K562 (cell line): ENCODE data around the gene ALDH1A2. TPM values are rescaled to one million over a fixed set of nuclear protein-coding genes. Genes with fewer than 3 reads are reported as not detected.

Experiments used
- CBX3 ChIP-seq, 2 experiments: IDR thresholded peaks; 1 replicate in 1 of 2; 2 replicates in 1 of 2; pipeline ENCODE4 v1.6.1; 2012; ENCODE audit warnings: inconsistent platforms in 2 of 2, low read length in 2 of 2, borderline replicate concordance in 1 of 2, control low read depth in 1 of 2
- CBX8 ChIP-seq: fragments of 200-600 bp; sonication (generic); IDR thresholded peaks from 2 replicates; pipeline ENCODE4 v1.6.1; 2012; ENCODE audit warnings: borderline replicate concordance, mixed run types, low read depth, mild to moderate bottlenecking, moderate library complexity, mixed read lengths, low read length, control low read depth, inconsistent platforms; ENCODE audit not compliant: poor library complexity, severe bottlenecking; ENCODE audit errors: extremely low read depth
- EGR1 ChIP-seq: fragments of 450-650 bp; conservative IDR thresholded peaks from 2 replicates; pipeline ENCODE4 v1.6.1; 2017; ENCODE audit warnings: mild to moderate bottlenecking
- EWSR1 ChIP-seq: fragments of 450-650 bp; IDR thresholded peaks from 2 replicates; pipeline ENCODE4 v1.6.1; 2018; ENCODE audit warnings: borderline replicate concordance, mild to moderate bottlenecking, low read depth, moderate library complexity; ENCODE audit not compliant: partially characterized antibody
- KLF16 ChIP-seq: IDR thresholded peaks from 2 replicates; pipeline ENCODE4 v1.6.1; 2016; ENCODE audit warnings: antibody characterized with exemption
- LEF1 ChIP-seq: fragments of 450-650 bp; IDR thresholded peaks from 2 replicates; pipeline ENCODE4 v1.6.1; 2016; ENCODE audit warnings: mild to moderate bottlenecking
- MECOM ChIP-seq: fragments of 250-450 bp; sonication (Bioruptor Pico); IDR thresholded peaks from 2 replicates; pipeline ENCODE4 v1.8.0; 2022; ENCODE audit warnings: inconsistent platforms
- MXI1 ChIP-seq: IDR thresholded peaks from 2 replicates; pipeline ENCODE4 v1.6.1; 2011; ENCODE audit warnings: low read depth, mild to moderate bottlenecking, improper control_type of control experiment, low read length
- NR1H2 ChIP-seq: sonication (generic); formaldehyde crosslinking; IDR thresholded peaks from 2 replicates; pipeline ENCODE4 v1.4.0; 2020; ENCODE audit warnings: mild to moderate bottlenecking, missing genetic modification reagents
- PHB ChIP-seq: fragments of 250-450 bp; sonication (Bioruptor Pico); IDR thresholded peaks from 2 replicates; pipeline ENCODE4 v1.5.0; 2021
- THRB ChIP-seq: fragments of 450-650 bp; formaldehyde crosslinking; conservative IDR thresholded peaks from 2 replicates; pipeline ENCODE4 v1.4.0; 2022; ENCODE audit warnings: mild to moderate bottlenecking, missing genetic modification characterization
- XRCC5 ChIP-seq: fragments of 200-400 bp; formaldehyde crosslinking; IDR thresholded peaks from 2 replicates; pipeline ENCODE4 v1.6.1; 2017; ENCODE audit warnings: low read depth, mild to moderate bottlenecking, low read length
- ZNF143 ChIP-seq: sonication (generic); formaldehyde crosslinking; IDR thresholded peaks from 2 replicates; pipeline ENCODE4 v1.9.0; 2022; ENCODE audit warnings: mild to moderate bottlenecking, missing genetic modification reagents
- ZNF174 ChIP-seq: fragments of 250-450 bp; sonication (Bioruptor Pico); IDR thresholded peaks from 2 replicates; pipeline ENCODE4 v1.4.0; 2020; ENCODE audit warnings: mild to moderate bottlenecking
- ZNF639 ChIP-seq, 2 experiments: fragments of 200-800 bp in 1 of 2; sonication (Bioruptor generic) in 1 of 2; sonication (generic) in 1 of 2; formaldehyde crosslinking in 1 of 2; IDR thresholded peaks in 1 of 2; conservative IDR thresholded peaks in 1 of 2; 2 replicates each; pipeline versions ENCODE4 v1.5.0 to v1.6.1; 2016 to 2020; ENCODE audit warnings: missing compliant biosample characterization in 1 of 2, missing genetic modification characterization in 1 of 2, missing genetic modification reagents in 1 of 2
- polyA plus RNA-seq, 8 experiments: library from polyadenylated mRNA; depleted of rRNA in 4 of 8; stranded (reverse) in 5 of 8; unstranded in 3 of 8; fragments of >200 nt; fragmentation: Nextera tagmentation in 2 of 8; fragmentation: Illumina TruSeq in 1 of 8; extraction: Ambion mirVana in 2 of 8; extraction: Trizol in 1 of 8; gene quantifications; 2 replicates each; pipeline versions ENCODE4 v1.2.1 to v1.2.3, GENCODE V29; 2011 to 2014; ENCODE audit warnings: inconsistent platforms in 1 of 8, missing spikeins in 1 of 8
- total RNA-seq, 7 experiments: library from RNA; depleted of rRNA in 6 of 7; stranded (reverse); fragments of >200 nt in 6 of 7; fragmentation: Illumina TruSeq in 2 of 7; extraction: Trizol in 2 of 7; gene quantifications; 2 replicates each; pipeline versions ENCODE4 v1.2.1 to v1.2.3, GENCODE V29; 2011 to 2021; ENCODE audit warnings: low replicate concordance in 1 of 7
- TF ChIP-seq, protein P1 (sequence below): fragments of 250-450 bp; sonication (Bioruptor Pico); IDR thresholded peaks from 2 replicates; pipeline ENCODE4 v1.4.0; 2020; ENCODE audit warnings: mild to moderate bottlenecking
- TF ChIP-seq, protein P2 (sequence below), 2 experiments: fragments of 450-650 bp; IDR thresholded peaks; 2 replicates each; pipeline ENCODE4 v1.6.1; 2018; ENCODE audit warnings: mild to moderate bottlenecking in 2 of 2, low read depth in 1 of 2; ENCODE audit not compliant: partially characterized antibody in 2 of 2
- TF ChIP-seq, protein P3 (sequence below): fragments of 450-650 bp; IDR thresholded peaks from 2 replicates; pipeline ENCODE4 v1.6.1; 2014; ENCODE audit warnings: low read depth, mild to moderate bottlenecking, moderate library complexity, borderline replicate concordance

ALDH1A2 gene
- total and polyA plus RNA-seq, 9 of the 15 experiments (the other 6 are each of a cell fraction or from before 2014, with no cell fraction given) = 115 to 393 (median 333) TPM

DNA sequence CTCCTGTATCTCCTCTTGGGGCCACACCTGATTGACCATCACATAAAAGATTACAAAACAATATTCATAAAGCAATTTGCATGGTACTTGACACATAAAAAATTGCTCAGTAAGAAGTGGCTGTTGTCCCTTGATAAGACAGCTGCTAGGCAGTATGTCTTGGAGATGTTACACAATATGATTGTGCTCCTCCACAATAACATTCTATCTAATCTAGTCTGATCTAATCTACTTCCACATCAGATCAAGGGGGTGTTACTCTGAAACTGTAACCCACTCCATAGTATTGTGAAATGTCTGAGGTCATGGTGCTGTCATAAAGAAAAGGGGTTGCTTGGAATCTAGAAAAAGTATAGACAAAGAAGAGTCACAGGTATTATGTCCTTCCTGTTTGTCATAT is 49.3 kb upstream of the ALDH1A2 start (continued):
- TF ChIP-seq THRB = no peak
- no peak for TF ChIP-seq XRCC5
- TF ChIP-seq, protein P1, sequence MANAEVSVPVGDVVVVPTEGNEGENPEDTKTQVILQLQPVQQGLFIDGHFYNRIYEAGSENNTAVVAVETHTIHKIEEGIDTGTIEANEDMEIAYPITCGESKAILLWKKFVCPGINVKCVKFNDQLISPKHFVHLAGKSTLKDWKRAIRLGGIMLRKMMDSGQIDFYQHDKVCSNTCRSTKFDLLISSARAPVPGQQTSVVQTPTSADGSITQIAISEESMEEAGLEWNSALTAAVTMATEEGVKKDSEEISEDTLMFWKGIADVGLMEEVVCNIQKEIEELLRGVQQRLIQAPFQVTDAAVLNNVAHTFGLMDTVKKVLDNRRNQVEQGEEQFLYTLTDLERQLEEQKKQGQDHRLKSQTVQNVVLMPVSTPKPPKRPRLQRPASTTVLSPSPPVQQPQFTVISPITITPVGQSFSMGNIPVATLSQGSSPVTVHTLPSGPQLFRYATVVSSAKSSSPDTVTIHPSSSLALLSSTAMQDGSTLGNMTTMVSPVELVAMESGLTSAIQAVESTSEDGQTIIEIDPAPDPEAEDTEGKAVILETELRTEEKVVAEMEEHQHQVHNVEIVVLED (CRISPR knock-in tag) = no peak
- peak; percentile 60; the same call in 1 of the 2 replicates for TF ChIP-seq KLF16
- TF ChIP-seq NR1H2 (CRISPR knock-in tag) = no peak
- no peak for TF ChIP-seq EWSR1
- TF ChIP-seq, protein P2, sequence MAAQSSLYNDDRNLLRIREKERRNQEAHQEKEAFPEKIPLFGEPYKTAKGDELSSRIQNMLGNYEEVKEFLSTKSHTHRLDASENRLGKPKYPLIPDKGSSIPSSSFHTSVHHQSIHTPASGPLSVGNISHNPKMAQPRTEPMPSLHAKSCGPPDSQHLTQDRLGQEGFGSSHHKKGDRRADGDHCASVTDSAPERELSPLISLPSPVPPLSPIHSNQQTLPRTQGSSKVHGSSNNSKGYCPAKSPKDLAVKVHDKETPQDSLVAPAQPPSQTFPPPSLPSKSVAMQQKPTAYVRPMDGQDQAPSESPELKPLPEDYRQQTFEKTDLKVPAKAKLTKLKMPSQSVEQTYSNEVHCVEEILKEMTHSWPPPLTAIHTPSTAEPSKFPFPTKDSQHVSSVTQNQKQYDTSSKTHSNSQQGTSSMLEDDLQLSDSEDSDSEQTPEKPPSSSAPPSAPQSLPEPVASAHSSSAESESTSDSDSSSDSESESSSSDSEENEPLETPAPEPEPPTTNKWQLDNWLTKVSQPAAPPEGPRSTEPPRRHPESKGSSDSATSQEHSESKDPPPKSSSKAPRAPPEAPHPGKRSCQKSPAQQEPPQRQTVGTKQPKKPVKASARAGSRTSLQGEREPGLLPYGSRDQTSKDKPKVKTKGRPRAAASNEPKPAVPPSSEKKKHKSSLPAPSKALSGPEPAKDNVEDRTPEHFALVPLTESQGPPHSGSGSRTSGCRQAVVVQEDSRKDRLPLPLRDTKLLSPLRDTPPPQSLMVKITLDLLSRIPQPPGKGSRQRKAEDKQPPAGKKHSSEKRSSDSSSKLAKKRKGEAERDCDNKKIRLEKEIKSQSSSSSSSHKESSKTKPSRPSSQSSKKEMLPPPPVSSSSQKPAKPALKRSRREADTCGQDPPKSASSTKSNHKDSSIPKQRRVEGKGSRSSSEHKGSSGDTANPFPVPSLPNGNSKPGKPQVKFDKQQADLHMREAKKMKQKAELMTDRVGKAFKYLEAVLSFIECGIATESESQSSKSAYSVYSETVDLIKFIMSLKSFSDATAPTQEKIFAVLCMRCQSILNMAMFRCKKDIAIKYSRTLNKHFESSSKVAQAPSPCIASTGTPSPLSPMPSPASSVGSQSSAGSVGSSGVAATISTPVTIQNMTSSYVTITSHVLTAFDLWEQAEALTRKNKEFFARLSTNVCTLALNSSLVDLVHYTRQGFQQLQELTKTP (IDR thresholded peaks at IDR 0.05; ENCODE audit: low read depth in 1 of 2, partially characterized antibody in 2 of 2) = no peak
- no peak for TF ChIP-seq ZNF174 (CRISPR knock-in tag)
- TF ChIP-seq MXI1 = no peak
- TF ChIP-seq, protein P3, sequence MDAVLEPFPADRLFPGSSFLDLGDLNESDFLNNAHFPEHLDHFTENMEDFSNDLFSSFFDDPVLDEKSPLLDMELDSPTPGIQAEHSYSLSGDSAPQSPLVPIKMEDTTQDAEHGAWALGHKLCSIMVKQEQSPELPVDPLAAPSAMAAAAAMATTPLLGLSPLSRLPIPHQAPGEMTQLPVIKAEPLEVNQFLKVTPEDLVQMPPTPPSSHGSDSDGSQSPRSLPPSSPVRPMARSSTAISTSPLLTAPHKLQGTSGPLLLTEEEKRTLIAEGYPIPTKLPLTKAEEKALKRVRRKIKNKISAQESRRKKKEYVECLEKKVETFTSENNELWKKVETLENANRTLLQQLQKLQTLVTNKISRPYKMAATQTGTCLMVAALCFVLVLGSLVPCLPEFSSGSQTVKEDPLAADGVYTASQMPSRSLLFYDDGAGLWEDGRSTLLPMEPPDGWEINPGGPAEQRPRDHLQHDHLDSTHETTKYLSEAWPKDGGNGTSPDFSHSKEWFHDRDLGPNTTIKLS = no peak
- no peak for TF ChIP-seq CBX8
- TF ChIP-seq EGR1 = 0 out of 2 replicates have a peak, but pooled peaks have one; percentile 22
- peak in 1 of 2 experiments; percentile 48; a peak in 1 of 4 replicates for TF ChIP-seq ZNF639 (CRISPR knock-in tag; conservative IDR thresholded peaks at IDR 0.05 in 1 of 2, IDR thresholded peaks at IDR 0.05 in 1 of 2)
- TF ChIP-seq MECOM (CRISPR knock-in tag) = peak; percentile 79
- no peak for TF ChIP-seq ZNF143
- no peak for TF ChIP-seq CBX3 (IDR thresholded peaks at IDR 0.05; ENCODE audit: borderline replicate concordance in 1 of 2, low read length in 2 of 2)
- TF ChIP-seq LEF1 = no peak
- TF ChIP-seq PHB = no peak
